B cell (primary cell): Measurements from ENCODE around the gene EPN1. TPM values are rescaled to one million over a fixed set of nuclear protein-coding genes. Genes with fewer than 3 reads are reported as not detected.

Source experiments
- ATAC-seq: fragments of 200-7000 bp; cut with Tn5 transposase; one replicate; pipeline ENCODE4 v1.10.0; 2021; ENCODE audit warnings: low read depth, mild to moderate bottlenecking, moderate number of reproducible peaks, moderate library complexity
- CTCF ChIA-PET: fragments of 350-600 bp; sonication (Branson Sonifier 250); formaldehyde crosslinking; loops from one replicate; lab custom pipeline; 2021; ENCODE audit warnings: antibody characterized with exemption, inconsistent platforms; lab: Charles Lee
- POLR2A ChIA-PET: fragments of 350-600 bp; sonication (Branson Sonifier 250); formaldehyde crosslinking; loops from one replicate; lab custom pipeline; 2021; ENCODE audit warnings: antibody characterized with exemption; lab: Charles Lee
- DNase-seq: peaks from one replicate; pipeline ENCODE4 v3.0.0; 2013
- H2AFZ ChIP-seq: 2 replicates; pipeline ENCODE4 v1.6.1; 2012; ENCODE audit warnings: mild to moderate bottlenecking, low read depth, low read length; ENCODE audit not compliant: insufficient read depth, poor library complexity, severe bottlenecking
- H3K27ac ChIP-seq, 2 donors: 1 replicate in 1 of 2; 2 replicates in 1 of 2; pipeline ENCODE4 v1.5.1; 2012 to 2013; ENCODE audit warnings: low read length in 2 of 2, mild to moderate bottlenecking in 2 of 2, moderate library complexity in 1 of 2
- H3K27me3 ChIP-seq, 4 experiments: fragments of 200-600 bp in 1 of 4; sonication (generic) in 1 of 4; replicated peaks in 1 of 4; 1 replicate in 2 of 4; 2 replicates in 2 of 4; pipeline versions ENCODE4 v1.6.1 to v1.7.0; 2013 to 2016; ENCODE audit warnings: low read length in 3 of 4, mild to moderate bottlenecking in 2 of 4, mixed read lengths in 1 of 4, moderate library complexity in 1 of 4; ENCODE audit not compliant: insufficient read depth in 4 of 4, control insufficient read depth in 3 of 4; ENCODE audit errors: control extremely low read depth in 1 of 4
- H3K36me3 ChIP-seq, 2 experiments: replicated peaks in 1 of 2; 1 replicate in 1 of 2; 2 replicates in 1 of 2; pipeline versions ENCODE4 v1.6.1 to v1.7.1; 2013; ENCODE audit warnings: low read length in 1 of 2; ENCODE audit not compliant: insufficient read depth in 2 of 2, control insufficient read depth in 1 of 2; ENCODE audit errors: control extremely low read depth in 1 of 2, extremely low read depth in 1 of 2
- H3K4me1 ChIP-seq, 2 donors: fragments of 200-600 bp in 1 of 2; sonication (generic) in 1 of 2; 1 replicate in 1 of 2; 2 replicates in 1 of 2; pipeline versions ENCODE4 v1.5.1 to v1.6.1; 2013 to 2017; ENCODE audit warnings: low read length in 2 of 2; ENCODE audit not compliant: control insufficient read depth in 2 of 2, insufficient read depth in 2 of 2
- H3K4me2 ChIP-seq: replicated peaks from 2 replicates; pipeline ENCODE3; 2012; ENCODE audit warnings: mild to moderate bottlenecking, low read depth, low read length; ENCODE audit not compliant: poor library complexity, severe bottlenecking
- H3K4me3 ChIP-seq, 5 experiments: fragments of 200-600 bp in 1 of 5; sonication (generic) in 1 of 5; 1 replicate in 3 of 5; 2 replicates in 2 of 5; pipeline versions ENCODE4 v1.5.1 to v1.7.0; 2011 to 2016; ENCODE audit warnings: low read length in 4 of 5, mild to moderate bottlenecking in 4 of 5, low read depth in 2 of 5, control low read depth in 1 of 5, moderate library complexity in 1 of 5; ENCODE audit not compliant: insufficient read depth in 1 of 5; ENCODE audit errors: control extremely low read depth in 1 of 5, extremely low read depth in 1 of 5
- H3K79me2 ChIP-seq: fragments of 200-600 bp; sonication (generic); one replicate; pipeline ENCODE4 v1.6.0; 2016; ENCODE audit warnings: low read length; ENCODE audit not compliant: control insufficient read depth, insufficient read depth
- H3K9ac ChIP-seq: fragments of 200-600 bp; sonication (generic); 2 replicates; pipeline ENCODE4 v1.6.1; 2017; ENCODE audit warnings: mild to moderate bottlenecking, low read length, moderate library complexity
- H3K9me3 ChIP-seq, 3 donors: one replicate each; pipeline versions ENCODE4 v1.6.1 to v1.7.1; 2013; ENCODE audit warnings: low read length in 2 of 3; ENCODE audit not compliant: control insufficient read depth in 2 of 3, insufficient read depth in 1 of 3; ENCODE audit errors: control extremely low read depth in 1 of 3
- H4K20me1 ChIP-seq: 2 replicates; pipeline ENCODE4 v1.6.0; 2012; ENCODE audit warnings: mild to moderate bottlenecking, low read length; ENCODE audit not compliant: insufficient read depth, control insufficient read depth, poor library complexity, severe bottlenecking
- H3K27ac Mint-ChIP-seq: one replicate; pipeline ENCODE4 v1.8.0; 2021; ENCODE audit warnings: mixed read lengths
- H3K27me3 Mint-ChIP-seq: one replicate; pipeline ENCODE4 v1.8.0; 2021; ENCODE audit warnings: mixed read lengths
- H3K4me1 Mint-ChIP-seq: one replicate; pipeline ENCODE4 v1.8.0; 2021; ENCODE audit warnings: mixed read lengths
- H3K4me3 Mint-ChIP-seq: one replicate; pipeline ENCODE4 v1.8.0; 2021; ENCODE audit warnings: mixed read lengths
- H3K9me3 Mint-ChIP-seq: one replicate; pipeline ENCODE4 v1.8.0; 2022; ENCODE audit warnings: mixed read lengths; ENCODE audit not compliant: insufficient read depth
- EZH2 ChIP-seq: IDR thresholded peaks from 2 replicates; pipeline ENCODE4 v1.6.1; 2012; ENCODE audit warnings: borderline replicate concordance, low read depth, mild to moderate bottlenecking, moderate library complexity, low read length; ENCODE audit not compliant: insufficient read depth, poor library complexity, severe bottlenecking
- WGBS: methylation state at CpG from one replicate; pipeline ENCODE4 v1.1.5; 2013; ENCODE audit warnings: missing lambda C conversion rate; ENCODE audit not compliant: insufficient coverage; 5-methylcytosine and 5-hydroxymethylcytosine counted together
- intact Hi-C: fragments of 100-400 bp; cut with micrococcal nuclease; formaldehyde crosslinking; loops from one replicate; pipeline ENCODE4 v1.10.0; 2022
- polyA plus RNA-seq: library from polyadenylated mRNA; depleted of rRNA; stranded (reverse); fragments of >200 nt; gene quantifications from 2 replicates; pipeline ENCODE4 v1.2.3, GENCODE V29; 2012
- total RNA-seq, 2 donors: library from RNA; stranded (reverse); fragments of 120-200 nt in 1 of 2; gene quantifications; 1 replicate in 1 of 2; 2 replicates in 1 of 2; pipeline versions ENCODE4 v1.2.3 to v1.2.4, GENCODE V29; 2013 to 2022
- TF ChIP-seq, protein P1 (sequence below): fragments of 200-600 bp; IDR thresholded peaks from one replicate; pipeline ENCODE4 v1.8.0; 2022; ENCODE audit warnings: antibody characterized with exemption, mild to moderate bottlenecking

EPN1 gene
- total and polyA plus RNA-seq, 2 donors (not counting 1 experiment from before 2014, with no cell fraction given): 54.4 to 63.9 TPM

DNA sequence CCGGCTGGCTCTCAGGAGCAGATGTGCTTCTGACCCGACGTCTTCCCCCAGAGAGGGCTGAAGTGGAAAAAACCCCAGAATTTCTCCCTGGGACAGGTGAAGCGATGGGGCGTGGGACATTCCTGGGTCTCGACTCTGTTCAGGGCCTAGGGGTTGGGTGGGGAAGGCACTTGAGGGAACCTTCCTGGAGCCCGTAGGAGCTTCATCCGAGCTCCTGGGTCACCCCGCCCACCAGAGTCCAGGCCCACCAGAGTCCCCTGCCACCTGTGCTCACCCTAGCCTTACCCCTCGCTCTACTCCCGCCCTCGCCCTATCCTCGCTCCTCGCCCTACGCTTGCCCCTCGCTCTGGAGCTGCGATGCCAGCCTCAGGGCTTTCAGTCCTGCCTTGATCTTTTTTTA lies 23.2 kb downstream of the EPN1 start:
- ChIA-PET POLR2A (no interaction called here), CTCF (no interaction called here)
- no peak overlapping the region for H3K27ac ChIP-seq
- H2AFZ ChIP-seq: no peak overlapping the region
- H3K36me3 ChIP-seq: peaks cover 3 to 38% of the 10 kb centered on the region in 2 experiments
- no peaks in the 10 kb centered on the region for H3K4me1 Mint-ChIP-seq
- 99% methylated on average over 14 of the region's 17 CpGs for WGBS
- no peaks in the 10 kb centered on the region for H3K79me2 ChIP-seq
- TF ChIP-seq, protein P1, sequence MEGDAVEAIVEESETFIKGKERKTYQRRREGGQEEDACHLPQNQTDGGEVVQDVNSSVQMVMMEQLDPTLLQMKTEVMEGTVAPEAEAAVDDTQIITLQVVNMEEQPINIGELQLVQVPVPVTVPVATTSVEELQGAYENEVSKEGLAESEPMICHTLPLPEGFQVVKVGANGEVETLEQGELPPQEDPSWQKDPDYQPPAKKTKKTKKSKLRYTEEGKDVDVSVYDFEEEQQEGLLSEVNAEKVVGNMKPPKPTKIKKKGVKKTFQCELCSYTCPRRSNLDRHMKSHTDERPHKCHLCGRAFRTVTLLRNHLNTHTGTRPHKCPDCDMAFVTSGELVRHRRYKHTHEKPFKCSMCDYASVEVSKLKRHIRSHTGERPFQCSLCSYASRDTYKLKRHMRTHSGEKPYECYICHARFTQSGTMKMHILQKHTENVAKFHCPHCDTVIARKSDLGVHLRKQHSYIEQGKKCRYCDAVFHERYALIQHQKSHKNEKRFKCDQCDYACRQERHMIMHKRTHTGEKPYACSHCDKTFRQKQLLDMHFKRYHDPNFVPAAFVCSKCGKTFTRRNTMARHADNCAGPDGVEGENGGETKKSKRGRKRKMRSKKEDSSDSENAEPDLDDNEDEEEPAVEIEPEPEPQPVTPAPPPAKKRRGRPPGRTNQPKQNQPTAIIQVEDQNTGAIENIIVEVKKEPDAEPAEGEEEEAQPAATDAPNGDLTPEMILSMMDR: no peak
- no peak for TF ChIP-seq EZH2
- H3K4me2 ChIP-seq: no peak overlapping the region
- H3K4me3 ChIP-seq: no peak overlapping the region
- H3K9me3 Mint-ChIP-seq: no peaks in the 10 kb centered on the region
- H3K27ac Mint-ChIP-seq: no peak overlapping the region
- intact Hi-C loops: no loop called here
- DNase-seq (no peak), ATAC-seq (no peak)
- no peaks in the 10 kb centered on the region for H3K27me3 ChIP-seq
- no peak overlapping the region for H3K4me3 Mint-ChIP-seq
- H3K9me3 ChIP-seq: no peaks in the 10 kb centered on the region
- no peaks in the 10 kb centered on the region for H3K4me1 ChIP-seq
- H3K9ac ChIP-seq: no peak overlapping the region
- H4K20me1 ChIP-seq: peaks cover 8% of the 10 kb centered on the region
- no peaks in the 10 kb centered on the region for H3K27me3 Mint-ChIP-seq

DNA sequence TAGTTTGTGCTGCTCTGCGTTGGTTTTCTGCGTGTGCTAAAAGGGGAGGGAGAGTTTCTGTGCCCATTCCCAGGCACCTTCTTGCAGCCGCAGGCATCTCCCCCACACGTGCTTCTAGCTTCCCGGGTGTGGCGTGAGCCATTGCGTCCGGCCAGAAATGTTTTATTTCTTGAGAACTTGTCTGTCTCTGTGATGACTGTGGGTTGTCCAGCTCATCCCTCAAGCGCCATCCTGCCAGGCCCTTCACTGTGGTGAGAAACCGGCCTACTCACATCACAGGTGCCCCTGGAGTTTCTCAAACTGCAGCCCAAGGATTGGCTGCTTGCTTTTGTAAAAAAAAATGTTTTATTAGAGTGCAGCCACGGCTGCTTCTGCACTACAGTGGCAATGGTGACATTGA lies 24.2 kb downstream of the EPN1 start:
- Mint-ChIP-seq H3K27ac (no peak overlapping the region), H3K4me1 (peaks cover 5% of the 10 kb centered on the region), H3K27me3 (no peaks in the 10 kb centered on the region), H3K4me3 (no peak overlapping the region), H3K9me3 (no peaks in the 10 kb centered on the region)
- no peak overlapping the region for H3K27ac ChIP-seq
- H4K20me1 ChIP-seq: peaks cover 18% of the 10 kb centered on the region
- H3K36me3 ChIP-seq: peaks cover 3 to 32% of the 10 kb centered on the region in 2 experiments
- no peak overlapping the region for H3K9ac ChIP-seq
- H2AFZ ChIP-seq: no peak overlapping the region
- H3K27me3 ChIP-seq: no peaks in the 10 kb centered on the region
- POLR2A ChIA-PET: no interaction called here
- CTCF ChIA-PET: no interaction called here
- DNase-seq (no peak), ATAC-seq (no peak)
- no peaks in the 10 kb centered on the region for H3K79me2 ChIP-seq
- no peak for TF ChIP-seq EZH2
- TF ChIP-seq, protein P1: no peak
- no peak overlapping the region for H3K4me2 ChIP-seq
- H3K4me3 ChIP-seq: no peak overlapping the region
- intact Hi-C loops: no loop called here
- peaks cover 0 to 6% (median 0%) of the 10 kb centered on the region in 3 donors for H3K9me3 ChIP-seq
- peaks cover 0 to 8% of the 10 kb centered on the region in 2 donors for H3K4me1 ChIP-seq
- WGBS: 98% methylated on average over 10 of the region's 11 CpGs
